GM21381 (cell line): ENCODE measurements around the gene FBXL4.
A peak's percentile ranks its signal among the peaks of the same experiment; 100 is the strongest.

ENCODE experiments used
- ATAC-seq: cut with Tn5 transposase; IDR thresholded peaks from one replicate; pipeline ENCODE4 v1.9.1; 2021; ENCODE audit warnings: mild to moderate bottlenecking, moderate library complexity; ENCODE audit not compliant: unreplicated experiment

FBXL4 gene

DNA sequence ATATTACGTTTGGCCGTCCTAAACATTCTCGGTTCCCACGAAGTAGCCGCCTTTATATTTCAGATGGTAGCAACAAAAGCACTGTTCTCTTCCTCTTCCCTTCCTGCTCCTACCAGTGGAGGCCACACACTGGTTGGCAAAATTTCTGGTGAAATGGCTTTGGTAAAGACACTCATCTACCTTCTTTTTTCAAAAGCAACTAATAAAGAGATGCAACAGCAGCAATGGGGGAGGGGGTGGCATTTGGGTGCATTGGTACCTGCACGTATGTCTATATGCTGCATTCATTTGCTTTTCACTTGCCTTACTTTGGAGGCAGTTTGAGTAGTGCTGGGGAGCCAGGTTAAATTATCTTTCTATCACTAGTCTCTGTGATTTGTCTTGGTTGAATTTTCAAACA lies 107.4 kb downstream of the FBXL4 start:
- no peak for ATAC-seq

- ATAC-seq = no peak
Measured at GRCh38 chr6:98839781-98840361, 107.9 kb downstream of the FBXL4 start.

- ATAC-seq = no peak
Measured at GRCh38 chr6:98838975-98839374, 108.8 kb downstream of the FBXL4 start.

DNA sequence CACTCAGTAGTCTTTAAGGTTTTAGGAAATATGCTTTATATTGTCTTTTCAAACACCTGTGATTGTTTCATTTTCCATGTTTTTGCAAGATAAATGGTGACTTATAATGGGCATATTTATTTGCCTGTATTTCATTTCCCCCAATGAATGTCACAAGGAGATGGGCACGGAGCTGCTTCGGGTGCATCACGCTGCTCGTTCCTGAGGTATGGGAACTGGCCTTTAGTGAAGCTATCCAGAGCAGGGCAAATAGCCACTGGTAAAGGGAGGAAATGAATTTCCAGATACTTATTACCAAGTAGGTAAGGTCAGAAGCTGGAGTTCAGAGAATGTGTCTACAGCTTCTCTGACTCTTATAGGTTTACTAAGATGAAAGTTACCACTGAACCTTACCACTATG lies 109.7 kb downstream of the FBXL4 start:
- no peak for ATAC-seq

DNA sequence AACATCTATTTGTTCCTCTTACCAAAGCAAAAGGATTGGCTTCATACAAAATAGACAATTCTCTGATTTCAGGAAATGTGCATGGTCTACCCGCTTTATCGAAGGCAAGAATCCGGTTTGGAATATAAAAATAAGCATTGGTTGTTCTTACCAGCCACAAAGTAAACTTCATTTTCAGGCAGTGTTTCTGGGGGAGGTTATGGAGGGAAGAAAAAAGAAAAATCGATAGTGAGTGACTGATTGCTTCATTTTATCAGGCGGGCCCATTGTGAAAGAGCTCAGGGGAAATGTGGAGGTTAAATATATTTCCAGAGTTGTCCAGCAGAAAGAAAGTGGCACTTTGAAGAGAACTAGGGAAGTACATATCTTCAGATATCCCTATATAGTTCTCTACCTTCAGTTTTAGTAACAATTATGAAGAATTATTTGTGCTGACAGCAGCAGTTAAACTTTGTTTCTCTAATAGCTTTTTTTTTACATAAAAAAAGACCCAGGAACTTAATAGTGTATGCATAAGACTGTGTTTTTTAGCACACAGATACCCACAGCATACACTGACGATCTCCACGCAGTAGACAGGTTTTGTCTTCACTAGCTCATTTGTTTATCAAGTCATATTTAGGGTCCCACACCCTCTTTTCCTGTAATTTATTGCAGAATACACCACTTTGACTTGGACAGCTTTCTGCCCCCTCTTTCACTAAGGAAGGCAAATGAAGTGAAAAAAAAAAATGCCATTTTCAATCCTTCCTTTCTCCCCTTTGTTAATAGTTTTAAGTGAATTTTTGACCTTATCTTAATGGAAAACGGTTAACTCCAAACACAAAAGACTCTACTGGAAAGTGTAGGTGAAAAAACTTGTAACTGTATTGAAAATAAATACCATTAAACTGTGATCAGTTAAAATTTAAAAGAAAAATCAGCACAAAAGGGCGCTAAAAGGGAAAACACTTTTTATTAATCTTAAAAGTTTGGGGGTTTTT lies 110.5 kb downstream of the FBXL4 start:
- no peak for ATAC-seq

GRCh38 chr6:98836025-98836961 lies 111.5 kb downstream of the FBXL4 start:
- ATAC-seq = no peak

- no peak for ATAC-seq
Measured at GRCh38 chr6:98835149-98836024, 112.4 kb downstream of the FBXL4 start.

- peak; percentile 75 for ATAC-seq
Measured at GRCh38 chr6:98834060-98835031, 113.4 kb downstream of the FBXL4 start, which contains the start of gene POU3F2. Gene POU3F2, plus strand, starts transcription at chr6:98834574. Its CDS starts 300 bp downstream, at chr6:98834874.

GRCh38 chr6:98833307-98834059 lies 114.3 kb downstream of the FBXL4 start:
- ATAC-seq = no peak

- no peak for ATAC-seq
Measured at GRCh38 chr6:98833057-98833306, 114.8 kb downstream of the FBXL4 start.

DNA sequence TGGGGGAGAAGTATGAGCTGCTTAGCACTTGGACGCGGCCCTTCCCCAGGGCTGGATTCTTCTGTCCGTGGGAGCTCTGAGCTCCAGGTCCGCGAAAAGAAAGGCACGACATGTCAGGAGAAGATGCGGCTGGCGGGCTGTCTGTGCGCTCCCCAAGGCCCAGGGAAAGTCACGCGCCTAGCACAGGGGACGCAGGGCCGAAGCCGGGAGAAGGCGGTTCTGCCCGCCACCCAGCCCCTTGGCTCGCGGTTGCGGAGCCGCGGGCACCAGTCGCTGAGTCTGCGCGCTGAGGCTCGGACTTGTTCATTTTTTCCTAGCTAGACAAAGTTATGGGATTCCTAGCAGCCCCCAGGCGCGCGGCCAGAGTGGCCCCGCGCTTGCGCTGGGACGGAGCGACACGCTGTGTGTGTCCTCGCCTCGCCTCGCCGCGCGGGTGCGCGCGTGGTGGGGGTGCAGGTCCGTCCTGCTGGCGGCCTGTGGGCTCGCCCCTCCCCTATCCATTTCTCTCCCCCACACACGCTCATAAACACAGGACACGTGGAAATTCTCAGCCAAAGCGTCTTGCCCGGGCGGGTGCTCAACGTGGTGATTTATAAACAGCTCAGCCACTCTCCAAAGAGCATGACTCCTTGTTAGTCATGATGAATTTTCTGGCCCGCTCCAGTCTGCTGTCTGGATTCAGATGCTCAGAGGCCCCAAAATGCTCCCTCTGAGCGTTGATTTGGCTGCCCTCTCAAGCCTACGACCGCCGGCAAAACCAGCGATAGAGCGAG lies 115.3 kb downstream of the FBXL4 start:
- no peak for ATAC-seq

DNA sequence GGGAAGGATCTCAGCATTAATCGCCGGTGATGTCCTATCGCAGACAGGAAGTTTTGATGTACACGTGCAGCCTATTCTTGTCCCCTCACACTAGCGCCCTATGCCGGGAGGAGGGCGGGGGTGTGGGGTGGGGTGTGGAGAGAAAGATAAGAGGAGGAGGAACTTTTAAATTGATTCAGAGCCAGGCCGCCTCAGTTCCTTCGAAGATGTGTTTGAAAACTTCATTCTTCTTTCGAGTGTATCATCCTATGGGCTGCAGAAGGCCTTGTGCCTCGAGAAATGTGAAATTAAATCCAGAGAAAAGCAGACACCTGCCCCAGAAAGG lies 115.8 kb downstream of the FBXL4 start:
- no peak for ATAC-seq

DNA sequence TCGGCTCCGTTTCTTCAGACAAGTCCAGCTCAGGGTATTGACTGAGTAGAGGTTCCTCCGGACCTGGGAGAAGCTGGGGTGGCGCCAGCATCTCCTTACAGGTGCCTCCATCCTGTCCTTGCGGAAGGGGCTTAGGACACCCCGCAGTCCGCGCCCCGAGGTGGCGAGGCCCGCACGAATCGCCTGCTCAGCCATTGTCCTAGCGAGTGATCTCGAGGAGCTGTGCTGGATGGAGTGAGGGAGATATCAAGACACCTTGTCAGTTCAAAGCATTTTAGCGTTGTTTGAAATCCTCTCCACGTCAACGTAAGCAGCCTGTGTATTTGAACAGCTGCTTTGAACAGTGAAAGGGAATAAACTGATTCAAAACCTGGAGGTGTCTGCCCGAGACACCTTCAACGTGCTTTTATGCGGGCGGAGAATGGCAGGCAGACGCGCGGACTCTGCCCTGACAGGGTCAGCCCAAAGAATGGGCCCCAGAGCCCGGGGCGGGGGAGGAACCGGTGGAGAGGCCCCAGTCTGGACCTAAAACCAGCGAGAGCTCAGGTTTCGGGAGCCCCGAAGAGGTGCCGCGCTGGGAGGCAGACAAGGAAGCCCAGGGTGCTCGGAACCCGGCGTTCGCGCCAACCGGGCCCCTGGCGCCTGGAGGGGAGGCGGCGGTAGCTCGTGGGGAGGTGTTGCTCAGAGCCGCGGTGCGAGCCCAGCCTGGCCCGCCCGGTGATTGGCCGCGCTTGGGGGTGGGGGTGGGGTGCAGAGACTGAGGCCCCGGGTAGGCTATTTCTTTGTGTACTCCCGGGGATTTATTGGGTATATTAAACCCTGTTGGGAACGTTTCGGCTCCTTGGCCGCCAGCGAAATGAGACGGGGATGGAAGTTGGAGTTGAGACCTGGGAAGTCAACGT lies 116.4 kb downstream of the FBXL4 start:
- ATAC-seq = no peak

DNA sequence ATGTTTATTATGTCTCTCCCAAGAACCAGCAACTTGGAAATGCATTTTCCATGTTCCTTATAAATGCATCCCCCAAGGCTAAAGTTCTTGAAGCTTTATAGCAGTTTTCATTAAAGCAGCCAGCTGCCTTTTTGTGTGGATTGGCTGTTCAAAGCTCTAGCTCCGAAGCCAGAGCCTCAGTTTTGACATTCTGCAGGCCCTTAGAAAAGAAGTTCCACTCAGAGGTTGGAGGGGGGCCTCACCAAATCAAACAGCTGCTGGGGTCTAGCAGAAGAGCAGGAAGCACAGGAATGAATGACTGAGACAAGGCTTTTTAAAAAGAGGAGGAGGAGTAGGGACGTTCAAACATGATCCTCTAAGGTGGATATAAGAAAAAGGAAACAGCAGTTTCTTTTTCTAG lies 117.6 kb downstream of the FBXL4 start:
- no peak for ATAC-seq

GRCh38 chr6:98828941-98829411 lies 118.8 kb downstream of the FBXL4 start:
- ATAC-seq = no peak

DNA sequence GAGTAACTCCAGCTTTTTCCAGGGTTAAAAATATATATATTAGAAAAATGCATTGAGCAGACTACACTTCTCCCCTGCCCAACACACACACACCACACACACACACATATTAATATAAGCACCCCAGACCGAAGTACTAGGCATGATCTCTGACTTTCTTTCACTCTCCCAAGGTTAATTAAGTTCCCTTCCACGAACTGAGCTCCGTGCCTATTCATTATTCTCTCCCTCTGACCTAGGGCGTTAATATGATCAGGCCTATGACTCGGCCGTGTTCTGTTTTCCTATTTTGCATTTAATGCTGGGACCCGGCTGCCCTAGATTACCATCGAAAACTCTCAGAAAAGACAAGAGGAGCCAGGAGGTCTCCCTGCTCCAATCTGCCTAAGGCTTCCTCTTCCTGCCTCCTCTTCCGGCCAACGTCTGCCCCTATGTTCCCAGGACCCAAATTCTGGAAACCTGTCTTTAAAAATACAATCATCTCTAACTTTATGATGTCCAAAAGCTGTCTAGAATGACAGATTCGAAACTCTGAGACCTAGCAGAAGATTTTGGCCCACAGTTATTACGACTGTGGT lies 119.4 kb downstream of the FBXL4 start:
- no peak for ATAC-seq
